Dedifferentiated amniotic fluid mesenchymal stem cell (primary cell): ENCODE results near the gene IQCM.
A peak's percentile ranks its signal among the peaks of the same experiment; 100 is the strongest.
"Not testable (repeated sequence)": the region's sequence is repeated elsewhere in the genome, so short reads cannot be mapped to it uniquely, and the experiment has no call there.

ENCODE experiments used
- DNase-seq: peaks from one replicate; pipeline ENCODE4 v3.0.0-alpha.2; 2016; ENCODE audit errors: extremely low spot score

IQCM gene

DNA sequence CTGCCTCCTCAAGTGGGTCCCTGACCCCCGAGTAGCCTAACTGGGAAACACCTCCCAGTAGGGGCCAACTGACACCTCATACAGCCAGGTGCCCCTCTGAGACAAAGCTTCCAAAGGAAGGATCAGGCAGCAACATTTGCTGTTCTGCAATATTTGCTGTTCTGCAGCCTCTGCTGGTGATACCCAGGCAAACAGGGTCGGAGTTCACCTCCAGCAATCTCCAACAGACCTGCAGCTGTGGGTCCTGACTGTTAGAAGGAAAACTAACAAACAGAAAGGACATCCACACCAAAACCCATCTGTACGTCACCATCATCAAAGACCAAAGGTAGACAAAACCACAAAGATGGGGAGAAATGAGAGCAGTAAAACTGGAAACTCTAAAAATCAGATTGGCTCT is 347.0 kb downstream of the IQCM start:
- not testable (repeated sequence) for DNase-seq

DNA sequence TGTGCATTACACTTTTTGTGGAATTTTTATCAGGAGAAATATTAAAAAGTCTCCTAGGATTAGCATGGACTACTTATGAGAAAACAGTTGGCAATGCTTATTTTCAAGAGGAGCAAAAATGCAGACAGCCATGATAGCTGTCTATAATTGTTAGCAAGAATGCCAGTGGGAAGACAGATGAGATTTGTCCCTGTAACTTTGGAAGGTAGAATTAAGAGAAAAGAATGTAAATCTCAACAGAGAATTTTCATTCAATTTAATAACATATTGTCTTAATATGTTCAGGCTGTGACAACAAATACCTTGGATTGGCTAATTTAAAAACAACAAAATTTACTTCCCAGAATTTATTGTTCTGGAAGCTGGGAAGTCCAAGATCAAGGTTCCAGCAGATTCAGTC is 349.2 kb downstream of the IQCM start:
- no peak for DNase-seq

GRCh38 chr4:149465955-149466354 is 349.7 kb downstream of the IQCM start:
- no peak for DNase-seq

DNA sequence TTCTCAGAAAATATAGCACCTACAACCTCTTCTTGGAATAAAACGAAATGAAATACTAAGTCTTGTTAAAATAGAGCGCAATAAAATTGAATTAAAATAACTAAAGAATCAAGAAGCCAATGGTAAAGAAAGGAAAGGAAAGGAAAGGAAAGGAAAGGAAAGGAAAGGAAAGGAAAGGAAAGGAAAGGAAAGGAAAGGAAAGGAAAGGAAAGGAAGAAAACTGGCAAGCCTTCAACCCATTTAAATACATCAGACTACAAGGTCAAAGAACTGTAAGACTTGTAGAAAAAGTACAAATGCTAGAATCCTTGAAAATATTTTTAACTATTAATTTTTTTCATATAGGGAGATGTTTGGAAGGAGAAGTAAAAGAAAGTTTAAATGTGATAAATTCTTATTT is 372.1 kb downstream of the IQCM start:
- DNase-seq: no peak

GRCh38 chr4:149441338-149441737 is 374.3 kb downstream of the IQCM start:
- DNase-seq: peak; percentile 16

DNA sequence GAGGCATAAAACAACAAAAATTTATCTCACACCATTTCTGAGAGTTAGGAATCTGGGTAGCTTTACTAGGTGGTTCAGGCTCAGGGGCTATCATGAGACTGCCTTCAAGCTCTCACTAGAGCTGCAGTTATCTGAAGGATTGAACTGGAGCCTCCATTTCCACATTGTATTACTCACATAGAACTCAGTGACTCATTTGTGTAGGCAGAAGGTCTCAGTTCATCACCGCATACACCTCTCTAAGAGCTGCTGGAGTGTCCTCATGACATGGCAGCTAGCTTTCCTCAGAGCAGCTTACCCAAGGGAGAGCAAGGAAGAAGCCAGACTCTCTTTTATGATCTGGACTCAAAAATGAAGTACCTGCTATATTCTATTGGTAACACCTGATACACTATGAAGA is 389.2 kb downstream of the IQCM start:
- DNase-seq: no peak

DNA sequence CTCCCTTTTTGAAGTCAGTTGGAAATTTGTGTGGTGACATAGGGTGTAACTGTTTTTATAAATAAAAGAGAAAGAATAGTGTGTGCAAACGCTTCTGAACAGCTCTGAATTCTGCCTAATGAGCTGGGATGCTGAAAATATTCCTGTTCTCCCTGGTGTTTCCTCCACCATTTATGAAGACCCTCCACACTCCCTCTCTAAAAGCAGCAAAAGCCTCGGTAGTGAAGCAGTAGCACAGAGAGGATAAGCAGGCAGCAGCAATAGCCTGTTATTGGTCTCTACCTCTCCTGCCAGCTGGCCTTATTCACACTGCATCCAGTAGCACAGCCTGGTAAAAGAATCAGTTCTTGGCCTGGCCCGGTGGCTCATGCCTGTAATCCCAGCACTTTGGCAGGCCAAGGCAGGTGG is 406.1 kb downstream of the IQCM start:
- no peak for DNase-seq

- peak; percentile 54 for DNase-seq
These were observed 406.5 kb downstream of the IQCM start for GRCh38 chr4:149409146-149409545.

- DNase-seq: no peak
These were observed 411.5 kb downstream of the IQCM start for GRCh38 chr4:149404143-149404542.

DNA sequence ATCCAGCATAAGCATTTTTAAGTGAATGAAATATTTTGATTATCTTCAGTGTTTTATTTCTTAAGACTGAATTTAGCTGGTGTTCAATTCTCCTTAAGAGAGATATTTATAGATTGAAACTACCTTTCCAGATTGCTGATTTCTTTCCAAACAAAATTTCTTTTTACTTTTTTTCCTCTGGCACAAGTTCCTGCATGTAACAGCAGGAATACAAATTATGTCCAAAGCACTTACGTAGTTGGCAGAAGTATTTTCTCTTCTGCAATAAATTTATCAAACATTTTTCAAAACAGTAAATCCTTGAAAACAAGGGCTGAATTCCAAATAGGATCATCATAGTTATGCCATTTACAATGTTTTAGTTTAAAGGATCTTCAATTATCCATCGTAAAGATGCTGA is 412.6 kb downstream of the IQCM start:
- DNase-seq: no peak

DNA sequence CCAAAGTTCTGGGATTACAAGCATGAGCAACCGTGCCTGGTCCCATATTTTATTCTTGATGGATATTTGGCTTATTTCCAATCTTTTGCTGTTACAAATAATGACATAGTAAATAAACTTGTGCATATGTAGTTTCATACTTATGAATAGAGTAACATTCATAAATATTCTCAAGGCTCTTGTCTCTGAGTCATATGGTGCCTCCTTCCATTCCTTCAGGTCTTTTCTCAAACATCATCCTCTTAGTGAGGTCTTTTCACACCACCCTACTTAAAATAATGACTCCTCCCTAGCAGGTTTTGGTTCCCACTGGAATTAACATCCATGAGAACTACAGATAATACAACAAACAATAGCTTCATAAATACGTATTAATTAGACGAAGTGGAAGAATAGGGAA is 416.6 kb downstream of the IQCM start:
- DNase-seq: no peak

DNA sequence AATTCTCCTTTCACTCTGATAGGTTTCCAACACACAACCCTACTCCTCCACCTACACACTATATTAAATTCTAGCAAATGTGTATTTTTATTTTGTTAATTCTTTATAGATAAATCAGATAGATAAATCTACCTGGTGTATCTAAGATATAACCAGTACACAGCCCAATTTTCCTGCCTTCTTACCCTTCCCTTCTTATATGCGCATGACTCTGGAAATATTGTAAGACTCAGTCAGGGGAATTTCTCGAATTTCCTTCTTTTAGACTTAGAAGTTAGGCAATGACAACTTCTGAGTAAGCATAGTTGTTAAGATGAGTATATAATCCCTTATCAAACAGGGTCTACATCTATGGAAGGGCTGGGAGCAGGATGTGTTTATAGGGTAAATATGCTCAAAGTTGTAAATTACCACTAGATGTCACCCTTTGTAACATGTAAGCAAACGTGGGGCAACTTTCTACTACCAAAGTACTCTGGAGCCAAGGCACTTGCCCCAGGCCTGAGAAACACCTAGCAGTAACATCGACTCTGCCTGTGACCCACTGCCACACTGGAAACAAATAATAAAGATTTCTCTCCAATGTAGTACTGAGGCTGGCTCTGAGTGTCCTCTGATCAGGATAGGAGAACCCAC is 444.7 kb downstream of the IQCM start:
- DNase-seq: peak; percentile 70

DNA sequence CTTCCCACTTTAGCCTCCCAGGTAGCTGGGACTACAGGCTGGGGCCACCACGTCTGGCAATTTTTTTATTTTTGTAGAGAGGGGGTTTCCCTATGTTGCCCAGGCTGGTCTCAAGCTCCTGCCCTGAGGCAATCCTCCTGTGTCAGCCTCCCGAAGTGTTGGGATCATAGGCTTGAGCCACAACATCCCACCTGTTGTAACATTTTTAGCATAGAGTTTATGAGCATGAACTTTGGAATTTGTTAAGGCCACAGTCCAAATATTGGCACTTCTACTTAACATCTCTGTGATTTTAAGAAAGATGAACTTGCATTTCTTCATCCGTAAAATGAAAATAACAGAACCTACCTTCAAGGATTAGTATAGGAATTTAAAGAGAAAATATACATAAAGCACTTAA is 445.6 kb downstream of the IQCM start:
- DNase-seq: no peak

- no peak for DNase-seq
These were observed 462.4 kb downstream of the IQCM start for GRCh38 chr4:149353241-149353640.

DNA sequence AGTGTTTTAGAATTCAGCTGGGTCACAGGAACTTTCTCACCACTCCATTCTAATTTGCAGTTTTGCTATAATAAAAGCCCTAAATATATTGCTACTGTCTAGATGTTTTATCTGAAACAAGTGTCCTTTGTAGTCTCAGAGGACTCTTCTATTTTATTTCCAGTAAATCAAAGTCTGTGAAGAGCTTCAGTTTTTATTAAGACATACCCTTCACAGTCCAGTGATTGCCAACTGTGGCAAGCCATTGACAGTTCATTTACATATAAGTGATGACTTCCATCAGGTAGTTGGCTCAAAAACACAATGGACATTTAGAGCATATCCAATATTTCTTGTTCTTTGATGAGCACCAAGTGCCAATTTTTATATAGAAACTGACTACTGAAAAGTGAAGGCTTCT is 466.1 kb downstream of the IQCM start:
- DNase-seq: no peak

GRCh38 chr4:149347139-149347538 is 468.5 kb downstream of the IQCM start:
- no peak for DNase-seq

- no peak for DNase-seq
These were observed 470.2 kb downstream of the IQCM start for GRCh38 chr4:149345424-149345823.

DNA sequence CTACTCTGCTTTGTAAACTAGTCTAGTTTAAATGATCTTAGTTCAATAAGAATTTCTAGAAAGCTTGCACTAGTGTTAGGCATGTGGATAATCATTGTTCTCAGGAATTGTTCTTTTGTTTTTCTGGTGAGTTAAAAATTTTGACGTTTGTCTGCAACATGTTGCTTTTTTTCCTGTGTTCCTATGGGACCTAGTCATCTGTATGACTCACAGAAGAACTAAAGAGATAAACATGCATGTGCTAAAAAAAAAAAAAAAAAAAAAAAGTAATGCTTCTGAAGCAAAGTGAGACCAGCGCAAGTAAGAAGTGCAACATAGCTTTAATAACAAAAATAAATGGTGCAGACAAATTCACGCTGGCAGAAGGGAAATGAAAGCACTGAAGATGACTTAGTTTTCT is 471.2 kb downstream of the IQCM start:
- no peak for DNase-seq

GRCh38 chr4:149343614-149344013 is 472.0 kb downstream of the IQCM start:
- no peak for DNase-seq

DNA sequence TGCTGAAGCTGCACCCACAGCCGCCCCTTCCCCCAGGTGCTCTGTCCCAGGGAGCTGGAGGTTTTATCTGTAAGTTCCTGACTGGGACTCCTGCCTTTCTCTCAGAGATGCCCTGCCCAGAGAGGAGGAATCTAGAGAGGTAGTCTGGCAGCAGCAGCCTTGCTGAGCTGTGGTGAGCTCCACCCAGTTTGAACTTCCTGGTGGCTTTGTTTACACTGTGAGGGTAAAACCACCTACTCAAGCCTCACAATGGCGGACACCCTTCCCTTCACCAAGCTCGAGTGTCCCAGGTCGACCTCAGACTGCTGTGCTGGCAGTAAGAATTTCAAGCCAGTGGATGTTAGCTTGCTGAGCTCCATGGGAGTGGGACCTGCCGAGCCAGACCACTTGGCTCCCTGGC is 474.5 kb downstream of the IQCM start:
- not testable (repeated sequence) for DNase-seq

- DNase-seq: no peak
These were observed 487.5 kb downstream of the IQCM start for GRCh38 chr4:149328161-149328560.

GRCh38 chr4:149322203-149322602 is 493.4 kb downstream of the IQCM start:
- no peak for DNase-seq

DNA sequence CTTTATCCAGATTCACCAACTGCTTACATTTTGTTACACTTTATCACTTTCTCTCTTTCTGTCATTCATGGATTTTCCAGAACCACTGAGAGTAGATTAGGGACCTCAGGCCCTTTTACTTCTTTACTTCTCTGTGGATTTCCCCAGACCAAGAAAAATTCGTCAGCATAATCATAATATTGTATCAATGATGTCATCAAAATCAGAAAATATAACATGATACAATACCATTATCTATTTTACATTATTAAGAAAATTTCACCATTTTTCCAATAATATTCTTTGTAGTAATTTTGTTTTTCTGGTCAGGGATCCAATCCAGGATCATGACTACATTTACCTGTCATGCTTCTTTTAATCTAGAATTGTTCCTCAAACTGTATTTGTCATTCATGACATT is 494.2 kb downstream of the IQCM start:
- no peak for DNase-seq

DNA sequence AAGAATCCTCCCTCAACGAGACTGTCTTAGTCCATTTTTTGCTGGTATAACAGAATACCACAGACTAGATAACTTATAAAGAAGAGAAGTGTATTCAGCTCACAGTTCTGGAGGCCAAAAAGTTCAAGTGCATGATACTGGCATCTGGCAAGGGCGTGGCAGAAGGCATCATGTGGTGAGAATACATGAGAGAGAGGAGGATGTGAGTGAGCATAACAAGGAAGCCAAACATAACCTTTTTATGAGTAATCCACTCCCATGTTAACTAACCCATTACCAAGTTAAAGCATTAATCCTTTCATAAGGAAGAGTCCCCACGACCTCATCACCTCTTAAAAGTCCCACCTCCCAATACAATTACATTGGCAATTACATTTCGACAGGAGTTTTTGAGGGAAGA is 504.6 kb downstream of the IQCM start:
- no peak for DNase-seq
